ENCODE results near the gene PIK3CG.

- no peak for TF ChIP-seq POLR2AphosphoS5 (IDR thresholded peaks at IDR 0.05; ENCODE audit: low read depth, low read length)
- TF ChIP-seq TAF1 (IDR thresholded peaks at IDR 0.05; ENCODE audit: borderline replicate concordance, low read depth, low read length) = no peak
- no peak for TF ChIP-seq POLR2A (IDR thresholded peaks at IDR 0.05; ENCODE audit: low read depth, low read length)
Observed at GRCh38 chr7:106868364-106868763, 3.3 kb downstream of the PIK3CG start.
